K562 (cell line): ENCODE results near the gene POLDIP3. TPM values are rescaled to one million over a fixed set of nuclear protein-coding genes. Genes with fewer than 3 reads are reported as not detected.

ENCODE experiments used
- CC2D1A ChIP-seq: fragments of 450-650 bp; IDR thresholded peaks from 2 replicates; pipeline ENCODE4 v1.6.1; 2017; ENCODE audit warnings: mild to moderate bottlenecking
- CREM ChIP-seq: IDR thresholded peaks from 2 replicates; pipeline ENCODE4 v1.6.1; 2014; ENCODE audit warnings: antibody characterized with exemption, low read depth
- DMBX1 ChIP-seq: fragments of 250-450 bp; sonication (Bioruptor Pico); IDR thresholded peaks from 2 replicates; pipeline ENCODE4 v1.8.0; 2022; ENCODE audit warnings: inconsistent platforms, mild to moderate bottlenecking, moderate library complexity, borderline replicate concordance
- HDAC1 ChIP-seq, 2 experiments: fragments of 450-650 bp; IDR thresholded peaks; 2 replicates each; pipeline ENCODE4 v1.6.1; 2016 to 2017; ENCODE audit warnings: inconsistent platforms in 1 of 2, mild to moderate bottlenecking in 1 of 2, moderate library complexity in 1 of 2
- HNRNPUL1 ChIP-seq: fragments of 200-400 bp; formaldehyde crosslinking; IDR thresholded peaks from 2 replicates; pipeline ENCODE4 v1.6.1; 2017; ENCODE audit warnings: low read length
- ILK ChIP-seq: fragments of 450-650 bp; IDR thresholded peaks from 2 replicates; pipeline ENCODE4 v1.6.1; 2016; ENCODE audit warnings: missing genetic modification characterization, low read depth, mild to moderate bottlenecking, missing compliant biosample characterization, moderate library complexity, borderline replicate concordance
- LCOR ChIP-seq: sonication (generic); formaldehyde crosslinking; IDR thresholded peaks from 2 replicates; pipeline ENCODE4 v1.8.0; 2022; ENCODE audit warnings: mild to moderate bottlenecking, missing genetic modification reagents
- PML ChIP-seq: IDR thresholded peaks from 2 replicates; pipeline ENCODE4 v1.6.1; 2012; ENCODE audit warnings: low read length, inconsistent platforms
- POLR2AphosphoS2 ChIP-seq: IDR thresholded peaks from 2 replicates; pipeline ENCODE4 v1.6.1; 2012; ENCODE audit warnings: low read length, improper control_type of control experiment
- SNIP1 ChIP-seq: fragments of 450-650 bp; IDR thresholded peaks from 2 replicates; pipeline ENCODE4 v1.7.1; 2017; ENCODE audit warnings: low read depth, mild to moderate bottlenecking
- ZNF174 ChIP-seq: fragments of 250-450 bp; sonication (Bioruptor Pico); IDR thresholded peaks from 2 replicates; pipeline ENCODE4 v1.4.0; 2020; ENCODE audit warnings: mild to moderate bottlenecking
- ZNF274 ChIP-seq: IDR thresholded peaks from 2 replicates; pipeline ENCODE4 v1.6.1; 2011; ENCODE audit warnings: low read depth, mild to moderate bottlenecking, low read length, moderate library complexity, borderline replicate concordance
- ZNF408 ChIP-seq: fragments of 250-450 bp; sonication (Bioruptor Pico); IDR thresholded peaks from 2 replicates; pipeline ENCODE4 v1.4.0; 2020; ENCODE audit warnings: low read depth, mild to moderate bottlenecking, moderate library complexity
- ZNF583 ChIP-seq: fragments of 250-450 bp; sonication (Bioruptor Pico); IDR thresholded peaks from 2 replicates; pipeline ENCODE4 v1.4.0; 2020
- ZNF79 ChIP-seq: fragments of 250-450 bp; sonication (Bioruptor Pico); IDR thresholded peaks from 2 replicates; pipeline ENCODE4 v1.4.0; 2020; ENCODE audit warnings: low read depth, mild to moderate bottlenecking, moderate library complexity
- polyA plus RNA-seq, 8 experiments: library from polyadenylated mRNA; depleted of rRNA in 4 of 8; stranded (reverse) in 5 of 8; unstranded in 3 of 8; fragments of >200 nt; fragmentation: Nextera tagmentation in 2 of 8; fragmentation: Illumina TruSeq in 1 of 8; extraction: Ambion mirVana in 2 of 8; extraction: Trizol in 1 of 8; gene quantifications; 2 replicates each; pipeline versions ENCODE4 v1.2.1 to v1.2.3, GENCODE V29; 2011 to 2014; ENCODE audit warnings: inconsistent platforms in 1 of 8, missing spikeins in 1 of 8
- total RNA-seq, 7 experiments: library from RNA; depleted of rRNA in 6 of 7; stranded (reverse); fragments of >200 nt in 6 of 7; fragmentation: Illumina TruSeq in 2 of 7; extraction: Trizol in 2 of 7; gene quantifications; 2 replicates each; pipeline versions ENCODE4 v1.2.1 to v1.2.3, GENCODE V29; 2011 to 2021; ENCODE audit warnings: low replicate concordance in 1 of 7
- TF ChIP-seq, protein P1 (sequence below): sonication (generic); formaldehyde crosslinking; IDR thresholded peaks from 2 replicates; pipeline ENCODE4 v1.8.1; 2023; ENCODE audit warnings: missing genetic modification reagents, mild to moderate bottlenecking, borderline replicate concordance
- TF ChIP-seq, protein P2 (sequence below), 3 experiments: IDR thresholded peaks in 2 of 3; conservative IDR thresholded peaks in 1 of 3; 2 replicates each; pipeline ENCODE4 v1.5.1; 2011 to 2012; ENCODE audit warnings: low read length in 3 of 3, mild to moderate bottlenecking in 3 of 3, control low read depth in 2 of 3, improper control_type of control experiment in 1 of 3, inconsistent platforms in 1 of 3, low read depth in 1 of 3, mixed read lengths in 1 of 3, moderate library complexity in 1 of 3; ENCODE audit not compliant: insufficient read depth in 2 of 3
- TF ChIP-seq, protein P3 (sequence below): fragments of 450-650 bp; IDR thresholded peaks from 2 replicates; pipeline ENCODE4 v1.6.1; 2016; ENCODE audit warnings: missing biosample characterization, missing genetic modification characterization

POLDIP3 gene
- total and polyA plus RNA-seq, 9 of the 15 experiments (the other 6 are each of a cell fraction or from before 2014, with no cell fraction given), result 14.3 to 53.0 (median 26.3) TPM

DNA sequence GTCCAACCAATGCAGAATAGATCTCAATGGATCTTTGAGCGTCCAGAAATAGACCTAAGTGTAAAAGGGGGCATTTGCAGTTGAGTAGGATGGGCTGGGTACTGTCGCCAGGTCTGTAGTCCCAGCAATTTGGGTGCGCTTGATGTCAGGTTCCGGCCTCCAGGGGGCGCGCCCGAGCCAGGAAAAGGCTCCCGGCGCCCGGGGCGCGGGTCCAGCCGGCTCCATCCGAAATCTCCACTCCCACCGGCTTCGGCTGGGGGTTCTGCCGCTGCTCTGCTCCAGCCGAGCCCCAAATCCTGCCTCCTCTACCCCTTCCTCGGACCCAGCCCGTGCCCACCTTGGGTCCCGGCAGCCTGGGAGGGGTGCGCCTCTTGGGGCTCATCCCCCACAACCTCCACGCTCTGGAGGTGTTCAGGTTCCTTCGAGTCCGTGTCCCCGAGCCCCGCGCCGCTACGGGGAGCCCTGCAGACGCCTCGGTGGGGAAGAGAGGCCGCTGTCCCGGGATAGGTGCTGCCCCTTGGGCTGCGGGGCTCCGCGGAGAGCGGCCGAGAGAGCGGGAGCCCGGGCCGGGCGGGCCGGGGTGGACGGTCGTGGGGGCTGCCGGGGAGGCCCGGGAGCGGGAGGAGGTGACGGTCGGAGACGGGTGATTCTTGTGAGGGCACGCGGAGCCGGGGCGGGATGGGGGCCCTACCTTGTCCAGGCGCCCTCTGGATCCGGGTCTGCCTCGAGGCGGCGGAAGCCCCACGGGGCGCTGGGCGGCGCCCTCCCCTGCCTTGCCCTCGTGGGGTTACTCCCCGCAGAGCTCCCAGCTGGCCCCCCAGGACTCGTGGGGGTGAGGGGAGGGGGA lies 47.5 kb upstream of the POLDIP3 start (continued):
- TF ChIP-seq, protein P1, sequence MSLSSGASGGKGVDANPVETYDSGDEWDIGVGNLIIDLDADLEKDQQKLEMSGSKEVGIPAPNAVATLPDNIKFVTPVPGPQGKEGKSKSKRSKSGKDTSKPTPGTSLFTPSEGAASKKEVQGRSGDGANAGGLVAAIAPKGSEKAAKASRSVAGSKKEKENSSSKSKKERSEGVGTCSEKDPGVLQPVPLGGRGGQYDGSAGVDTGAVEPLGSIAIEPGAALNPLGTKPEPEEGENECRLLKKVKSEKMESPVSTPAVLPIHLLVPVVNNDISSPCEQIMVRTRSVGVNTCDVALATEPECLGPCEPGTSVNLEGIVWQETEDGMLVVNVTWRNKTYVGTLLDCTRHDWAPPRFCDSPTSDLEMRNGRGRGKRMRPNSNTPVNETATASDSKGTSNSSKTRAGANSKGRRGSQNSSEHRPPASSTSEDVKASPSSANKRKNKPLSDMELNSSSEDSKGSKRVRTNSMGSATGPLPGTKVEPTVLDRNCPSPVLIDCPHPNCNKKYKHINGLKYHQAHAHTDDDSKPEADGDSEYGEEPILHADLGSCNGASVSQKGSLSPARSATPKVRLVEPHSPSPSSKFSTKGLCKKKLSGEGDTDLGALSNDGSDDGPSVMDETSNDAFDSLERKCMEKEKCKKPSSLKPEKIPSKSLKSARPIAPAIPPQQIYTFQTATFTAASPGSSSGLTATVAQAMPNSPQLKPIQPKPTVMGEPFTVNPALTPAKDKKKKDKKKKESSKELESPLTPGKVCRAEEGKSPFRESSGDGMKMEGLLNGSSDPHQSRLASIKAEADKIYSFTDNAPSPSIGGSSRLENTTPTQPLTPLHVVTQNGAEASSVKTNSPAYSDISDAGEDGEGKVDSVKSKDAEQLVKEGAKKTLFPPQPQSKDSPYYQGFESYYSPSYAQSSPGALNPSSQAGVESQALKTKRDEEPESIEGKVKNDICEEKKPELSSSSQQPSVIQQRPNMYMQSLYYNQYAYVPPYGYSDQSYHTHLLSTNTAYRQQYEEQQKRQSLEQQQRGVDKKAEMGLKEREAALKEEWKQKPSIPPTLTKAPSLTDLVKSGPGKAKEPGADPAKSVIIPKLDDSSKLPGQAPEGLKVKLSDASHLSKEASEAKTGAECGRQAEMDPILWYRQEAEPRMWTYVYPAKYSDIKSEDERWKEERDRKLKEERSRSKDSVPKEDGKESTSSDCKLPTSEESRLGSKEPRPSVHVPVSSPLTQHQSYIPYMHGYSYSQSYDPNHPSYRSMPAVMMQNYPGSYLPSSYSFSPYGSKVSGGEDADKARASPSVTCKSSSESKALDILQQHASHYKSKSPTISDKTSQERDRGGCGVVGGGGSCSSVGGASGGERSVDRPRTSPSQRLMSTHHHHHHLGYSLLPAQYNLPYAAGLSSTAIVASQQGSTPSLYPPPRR (CRISPR knock-in tag), result no peak
- TF ChIP-seq PML (no peak), HNRNPUL1 (no peak), SNIP1 (no peak), HDAC1 (IDR thresholded peaks at IDR 0.05) (no peak), ZNF174 (no peak), ZNF408 (CRISPR knock-in tag) (no peak), CREM (peak; percentile 11; the same call in 1 of the 2 replicates), LCOR (CRISPR knock-in tag) (no peak), POLR2AphosphoS2 (no peak), ZNF79 (CRISPR knock-in tag) (no peak), CC2D1A (no peak), ILK (tag) (no peak), ZNF274 (no peak), DMBX1 (CRISPR knock-in tag) (no peak), ZNF583 (no peak)
- TF ChIP-seq, protein P2, sequence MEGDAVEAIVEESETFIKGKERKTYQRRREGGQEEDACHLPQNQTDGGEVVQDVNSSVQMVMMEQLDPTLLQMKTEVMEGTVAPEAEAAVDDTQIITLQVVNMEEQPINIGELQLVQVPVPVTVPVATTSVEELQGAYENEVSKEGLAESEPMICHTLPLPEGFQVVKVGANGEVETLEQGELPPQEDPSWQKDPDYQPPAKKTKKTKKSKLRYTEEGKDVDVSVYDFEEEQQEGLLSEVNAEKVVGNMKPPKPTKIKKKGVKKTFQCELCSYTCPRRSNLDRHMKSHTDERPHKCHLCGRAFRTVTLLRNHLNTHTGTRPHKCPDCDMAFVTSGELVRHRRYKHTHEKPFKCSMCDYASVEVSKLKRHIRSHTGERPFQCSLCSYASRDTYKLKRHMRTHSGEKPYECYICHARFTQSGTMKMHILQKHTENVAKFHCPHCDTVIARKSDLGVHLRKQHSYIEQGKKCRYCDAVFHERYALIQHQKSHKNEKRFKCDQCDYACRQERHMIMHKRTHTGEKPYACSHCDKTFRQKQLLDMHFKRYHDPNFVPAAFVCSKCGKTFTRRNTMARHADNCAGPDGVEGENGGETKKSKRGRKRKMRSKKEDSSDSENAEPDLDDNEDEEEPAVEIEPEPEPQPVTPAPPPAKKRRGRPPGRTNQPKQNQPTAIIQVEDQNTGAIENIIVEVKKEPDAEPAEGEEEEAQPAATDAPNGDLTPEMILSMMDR (IDR thresholded peaks at IDR 0.05 in 2 of 3, conservative IDR thresholded peaks at IDR 0.05 in 1 of 3; ENCODE audit: insufficient read depth in 2 of 3, low read depth in 1 of 3, low read length in 3 of 3), result peak; percentile 73 to 78 (median 76)
- TF ChIP-seq, protein P3, sequence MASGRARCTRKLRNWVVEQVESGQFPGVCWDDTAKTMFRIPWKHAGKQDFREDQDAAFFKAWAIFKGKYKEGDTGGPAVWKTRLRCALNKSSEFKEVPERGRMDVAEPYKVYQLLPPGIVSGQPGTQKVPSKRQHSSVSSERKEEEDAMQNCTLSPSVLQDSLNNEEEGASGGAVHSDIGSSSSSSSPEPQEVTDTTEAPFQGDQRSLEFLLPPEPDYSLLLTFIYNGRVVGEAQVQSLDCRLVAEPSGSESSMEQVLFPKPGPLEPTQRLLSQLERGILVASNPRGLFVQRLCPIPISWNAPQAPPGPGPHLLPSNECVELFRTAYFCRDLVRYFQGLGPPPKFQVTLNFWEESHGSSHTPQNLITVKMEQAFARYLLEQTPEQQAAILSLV (tag), result no peak
